ENCODE results near the gene KCNQ1. TPM values are rescaled to one million over a fixed set of nuclear protein-coding genes. Genes with fewer than 3 reads are reported as not detected.

Gene KCNQ1
- total and polyA plus RNA-seq, 2 donors (not counting 3 experiments of a cell fraction or from before 2014, with no cell fraction given): 0.07 to 0.09 TPM

DNA sequence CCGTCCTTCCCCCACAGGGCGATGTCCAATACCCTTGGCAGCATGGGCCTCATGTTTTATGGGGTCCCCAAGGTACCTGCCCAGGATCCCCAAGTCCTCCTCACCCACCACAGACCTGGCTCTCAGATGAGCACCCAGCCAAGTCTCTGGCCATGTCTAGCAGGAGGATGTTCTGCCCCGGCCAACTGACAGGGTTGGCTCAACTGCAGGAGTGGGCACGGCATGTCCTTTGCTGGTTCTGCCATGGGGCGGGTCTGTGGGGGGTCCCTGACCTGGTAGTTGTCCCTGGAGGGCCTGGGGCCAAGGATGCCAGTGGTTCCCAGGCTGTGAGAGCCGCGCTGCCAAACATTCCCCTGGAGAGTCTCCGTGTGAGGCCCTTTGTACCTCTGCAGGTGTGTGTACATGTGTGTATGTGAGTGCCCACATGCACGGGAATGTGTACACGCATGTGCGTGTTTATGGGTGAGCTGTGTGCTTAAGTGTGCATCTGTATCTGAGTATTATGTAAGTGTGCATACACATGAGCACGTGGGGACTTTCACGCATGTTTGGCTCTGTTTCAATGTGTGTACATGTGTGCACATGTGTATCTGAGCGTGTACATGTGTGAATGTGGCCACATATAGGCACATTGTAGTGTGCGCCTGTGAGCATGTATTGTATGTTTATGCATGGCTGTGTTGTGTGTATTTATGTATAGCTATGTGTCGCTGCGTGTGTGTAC lies 85.5 kb downstream of the KCNQ1 start:
- ChIA-PET CTCF (interaction anchor here (1.3 to 8.5 kb wide), 7 partner anchors 66 to 399 kb away, joined by 3 to 711 read pairs (median 12); partner anchors contain the start of genes CDKN1C and PHLDA2), POLR2A (no interaction called here)
- Histone ChIP-seq H3K36me3 (ENCODE audit: control insufficient read depth in 2 of 2, extremely low read depth in 1 of 2, insufficient read depth in 2 of 2, low read length in 2 of 2) (no peaks in the 10 kb centered on the region), H2AFZ (ENCODE audit: low read depth, low read length) (no peak overlapping the region), H4K20me1 (replicated peaks; ENCODE audit: control insufficient read depth, extremely low read depth, insufficient read depth, low read length) (no peaks in the 10 kb centered on the region), H3K27ac (ENCODE audit: insufficient read depth, low read depth, low read length) (no peak overlapping the region), H3K27me3 (ENCODE audit: control insufficient read depth in 2 of 2, insufficient read depth in 2 of 2, low read length in 2 of 2) (no peaks in the 10 kb centered on the region), H3K79me2 (ENCODE audit: control insufficient read depth, insufficient read depth, low read length) (no peaks in the 10 kb centered on the region), H3K9me1 (replicated peaks; ENCODE audit: control insufficient read depth, extremely low read depth, insufficient read depth, low read length) (no peaks in the 10 kb centered on the region), H3K9me3 (replicated peaks; ENCODE audit: control insufficient read depth, insufficient read depth, low read length) (no peaks in the 10 kb centered on the region), H3K4me3 (replicated peaks in 1 of 3; ENCODE audit: insufficient read depth in 1 of 3, low read depth in 1 of 3, low read length in 3 of 3) (no peak overlapping the region), H3K9ac (replicated peaks; ENCODE audit: extremely low read depth, insufficient read depth, low read length) (no peak overlapping the region), H3K4me2 (ENCODE audit: insufficient read depth, low read length) (no peak overlapping the region), H3K4me1 (ENCODE audit: control insufficient read depth, extremely low read depth, insufficient read depth, low read length) (peaks cover 9% of the 10 kb centered on the region)
- no peak for DNase-seq (ENCODE audit: low read depth, low spot score)
- no peak for FAIRE-seq
- intact Hi-C loops (cut with micrococcal nuclease) (loop anchor here (5.0 to 10.0 kb wide), 4 partner anchors 333 to 887 kb away; partner anchors contain the start of gene NAP1L4), dilution Hi-C loops (cut with MboI; ENCODE audit: extremely low pct_ligation_motif_present, low sequenced_read_pairs) (no loop called here)
- no TSS peak for BruUV-seq (replicated peaks)
- TF ChIP-seq JUN (IDR thresholded peaks at IDR 0.05; ENCODE audit: borderline replicate concordance, insufficient read depth, insufficient read length, low read depth) (no peak), EZH2 (IDR thresholded peaks at IDR 0.05; ENCODE audit: borderline replicate concordance, low read depth, low read length, severe bottlenecking) (no peak), POLR2AphosphoS5 (IDR thresholded peaks at IDR 0.05; ENCODE audit: insufficient read depth, low read depth, low read length) (no peak), FOS (IDR thresholded peaks at IDR 0.05; ENCODE audit: borderline replicate concordance, insufficient read depth, low read length) (no peak), GATA2 (IDR thresholded peaks at IDR 0.05; ENCODE audit: insufficient read depth, insufficient read length, low read depth, low read length) (no peak)
- TF ChIP-seq, protein P1, sequence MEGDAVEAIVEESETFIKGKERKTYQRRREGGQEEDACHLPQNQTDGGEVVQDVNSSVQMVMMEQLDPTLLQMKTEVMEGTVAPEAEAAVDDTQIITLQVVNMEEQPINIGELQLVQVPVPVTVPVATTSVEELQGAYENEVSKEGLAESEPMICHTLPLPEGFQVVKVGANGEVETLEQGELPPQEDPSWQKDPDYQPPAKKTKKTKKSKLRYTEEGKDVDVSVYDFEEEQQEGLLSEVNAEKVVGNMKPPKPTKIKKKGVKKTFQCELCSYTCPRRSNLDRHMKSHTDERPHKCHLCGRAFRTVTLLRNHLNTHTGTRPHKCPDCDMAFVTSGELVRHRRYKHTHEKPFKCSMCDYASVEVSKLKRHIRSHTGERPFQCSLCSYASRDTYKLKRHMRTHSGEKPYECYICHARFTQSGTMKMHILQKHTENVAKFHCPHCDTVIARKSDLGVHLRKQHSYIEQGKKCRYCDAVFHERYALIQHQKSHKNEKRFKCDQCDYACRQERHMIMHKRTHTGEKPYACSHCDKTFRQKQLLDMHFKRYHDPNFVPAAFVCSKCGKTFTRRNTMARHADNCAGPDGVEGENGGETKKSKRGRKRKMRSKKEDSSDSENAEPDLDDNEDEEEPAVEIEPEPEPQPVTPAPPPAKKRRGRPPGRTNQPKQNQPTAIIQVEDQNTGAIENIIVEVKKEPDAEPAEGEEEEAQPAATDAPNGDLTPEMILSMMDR (IDR thresholded peaks at IDR 0.05; ENCODE audit: extremely low read depth in 1 of 2, insufficient read depth in 1 of 2, low read depth in 1 of 2, low read length in 2 of 2): no peak
